Measurements from ENCODE around the gene NPR2.

DNA sequence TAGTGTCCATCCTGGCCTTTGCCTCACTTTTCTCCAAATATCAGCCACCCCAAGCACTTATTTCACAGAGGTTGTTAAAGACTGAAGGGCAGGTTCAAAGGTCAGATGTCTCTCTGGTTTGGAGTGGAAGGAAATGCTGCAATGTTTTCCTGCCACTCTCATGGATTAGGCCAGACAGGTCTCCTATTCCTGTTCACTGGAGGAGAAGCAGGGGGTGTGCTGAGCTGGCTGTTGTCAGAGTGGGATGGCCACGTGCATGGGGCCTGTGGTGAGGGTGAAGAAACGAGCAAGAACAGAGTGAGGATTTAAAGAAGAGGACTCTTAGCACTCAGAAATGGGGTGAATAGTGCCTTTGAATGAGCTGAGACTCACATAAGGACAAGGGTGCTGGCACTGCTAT lies 44.4 kb downstream of the NPR2 start:
- TF ChIP-seq, protein P1, sequence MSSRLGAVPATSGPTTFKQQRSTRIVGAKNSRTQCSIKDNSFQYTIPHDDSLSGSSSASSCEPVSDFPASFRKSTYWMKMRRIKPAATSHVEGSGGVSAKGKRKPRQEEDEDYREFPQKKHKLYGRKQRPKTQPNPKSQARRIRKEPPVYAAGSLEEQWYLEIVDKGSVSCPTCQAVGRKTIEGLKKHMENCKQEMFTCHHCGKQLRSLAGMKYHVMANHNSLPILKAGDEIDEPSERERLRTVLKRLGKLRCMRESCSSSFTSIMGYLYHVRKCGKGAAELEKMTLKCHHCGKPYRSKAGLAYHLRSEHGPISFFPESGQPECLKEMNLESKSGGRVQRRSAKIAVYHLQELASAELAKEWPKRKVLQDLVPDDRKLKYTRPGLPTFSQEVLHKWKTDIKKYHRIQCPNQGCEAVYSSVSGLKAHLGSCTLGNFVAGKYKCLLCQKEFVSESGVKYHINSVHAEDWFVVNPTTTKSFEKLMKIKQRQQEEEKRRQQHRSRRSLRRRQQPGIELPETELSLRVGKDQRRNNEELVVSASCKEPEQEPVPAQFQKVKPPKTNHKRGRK (CRISPR knock-in tag; IDR thresholded peaks at IDR 0.05; ENCODE audit: borderline replicate concordance) = no peak
- TF ChIP-seq TP53 (CRISPR knock-in tag; IDR thresholded peaks at IDR 0.05) = no peak
- no peak for TF ChIP-seq ESRRA (CRISPR knock-in tag; IDR thresholded peaks at IDR 0.05; ENCODE audit: borderline replicate concordance)
- TF ChIP-seq, protein P2, sequence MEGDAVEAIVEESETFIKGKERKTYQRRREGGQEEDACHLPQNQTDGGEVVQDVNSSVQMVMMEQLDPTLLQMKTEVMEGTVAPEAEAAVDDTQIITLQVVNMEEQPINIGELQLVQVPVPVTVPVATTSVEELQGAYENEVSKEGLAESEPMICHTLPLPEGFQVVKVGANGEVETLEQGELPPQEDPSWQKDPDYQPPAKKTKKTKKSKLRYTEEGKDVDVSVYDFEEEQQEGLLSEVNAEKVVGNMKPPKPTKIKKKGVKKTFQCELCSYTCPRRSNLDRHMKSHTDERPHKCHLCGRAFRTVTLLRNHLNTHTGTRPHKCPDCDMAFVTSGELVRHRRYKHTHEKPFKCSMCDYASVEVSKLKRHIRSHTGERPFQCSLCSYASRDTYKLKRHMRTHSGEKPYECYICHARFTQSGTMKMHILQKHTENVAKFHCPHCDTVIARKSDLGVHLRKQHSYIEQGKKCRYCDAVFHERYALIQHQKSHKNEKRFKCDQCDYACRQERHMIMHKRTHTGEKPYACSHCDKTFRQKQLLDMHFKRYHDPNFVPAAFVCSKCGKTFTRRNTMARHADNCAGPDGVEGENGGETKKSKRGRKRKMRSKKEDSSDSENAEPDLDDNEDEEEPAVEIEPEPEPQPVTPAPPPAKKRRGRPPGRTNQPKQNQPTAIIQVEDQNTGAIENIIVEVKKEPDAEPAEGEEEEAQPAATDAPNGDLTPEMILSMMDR (IDR thresholded peaks at IDR 0.05) = no peak
- no peak for TF ChIP-seq NFYB (CRISPR knock-in tag; conservative IDR thresholded peaks at IDR 0.05; ENCODE audit: low read depth)
- TF ChIP-seq E2F4 (CRISPR knock-in tag; IDR thresholded peaks at IDR 0.05; ENCODE audit: borderline replicate concordance, low read depth) = no peak

All from WTC11 (cell line).